ENCODE results near the gene KATNAL1.
"Not testable (repeated sequence)": the region's sequence is repeated elsewhere in the genome, so short reads cannot be mapped to it uniquely, and the experiment has no call there.

The KATNAL1 gene

GRCh38 chr13:30204564-30204963 lies 102.8 kb downstream of the KATNAL1 start:
- DNase-seq, result no peak

GRCh38 chr13:30196025-30196424 lies 111.3 kb downstream of the KATNAL1 start:
- DNase-seq, result no peak

DNA sequence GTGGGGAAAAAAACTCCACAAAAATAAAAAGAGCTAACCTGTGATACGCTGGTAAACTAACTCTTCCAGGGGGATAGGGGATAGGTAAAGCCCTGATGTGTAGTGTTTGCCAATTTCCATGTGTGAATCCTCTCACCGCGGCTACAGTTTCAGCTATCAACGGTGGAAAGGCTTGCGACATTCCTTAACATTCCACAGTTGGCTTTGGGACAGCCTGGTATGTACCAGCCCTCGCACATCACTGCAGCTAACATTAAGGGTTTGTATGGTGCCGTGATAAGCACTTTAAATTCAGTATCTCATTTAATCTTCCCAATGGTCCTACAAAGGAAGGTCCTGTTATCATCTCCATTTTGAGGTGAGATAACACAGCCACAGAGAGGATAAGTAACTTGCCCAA lies 112.4 kb downstream of the KATNAL1 start:
- no peak for DNase-seq

DNA sequence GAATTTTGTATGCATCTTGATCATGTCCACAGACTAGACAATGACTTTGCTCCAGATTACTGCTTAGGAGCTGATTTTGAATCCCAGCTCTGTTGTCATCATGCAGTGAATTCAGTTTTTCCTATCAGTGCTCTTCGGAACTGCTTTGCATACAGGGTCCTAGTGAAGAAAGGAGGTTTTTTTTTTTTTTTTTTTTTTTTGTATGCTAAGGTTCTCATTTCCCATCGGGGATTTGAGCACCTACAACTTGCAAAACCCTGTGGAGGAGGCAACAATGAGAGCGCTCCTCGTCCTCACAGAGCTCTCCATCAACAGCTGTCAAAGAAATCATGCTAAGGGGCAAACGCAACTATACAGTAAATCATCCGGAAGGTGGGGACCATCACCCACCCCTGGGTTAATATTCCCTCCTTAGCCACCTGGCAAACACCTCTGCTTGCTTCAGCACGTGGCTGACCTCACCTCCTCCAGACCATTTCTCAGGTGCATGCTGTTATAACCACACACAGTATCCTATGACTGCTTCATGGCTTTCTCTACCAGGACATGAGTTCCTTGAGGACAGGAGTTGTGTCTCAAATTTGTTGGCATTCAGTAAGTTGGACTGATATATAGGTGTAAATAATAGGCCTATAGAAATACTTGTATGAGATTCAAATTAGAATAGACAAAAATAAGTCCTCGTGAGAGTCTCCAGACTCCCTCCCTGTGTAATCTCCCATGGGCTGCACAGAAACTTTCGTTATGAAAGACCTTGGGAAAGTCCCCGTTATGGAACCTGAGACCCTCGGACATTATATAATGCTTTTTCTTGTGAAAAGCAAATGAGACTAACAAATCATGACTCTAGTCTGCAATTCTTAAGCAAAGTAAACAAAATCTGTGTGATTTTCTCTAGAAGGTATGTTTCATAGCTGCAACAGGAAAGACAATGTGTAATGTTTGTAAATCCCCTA lies 113.8 kb downstream of the KATNAL1 start:
- DNase-seq, result no peak

GRCh38 chr13:30192320-30193093 lies 114.8 kb downstream of the KATNAL1 start:
- no peak for DNase-seq

DNA sequence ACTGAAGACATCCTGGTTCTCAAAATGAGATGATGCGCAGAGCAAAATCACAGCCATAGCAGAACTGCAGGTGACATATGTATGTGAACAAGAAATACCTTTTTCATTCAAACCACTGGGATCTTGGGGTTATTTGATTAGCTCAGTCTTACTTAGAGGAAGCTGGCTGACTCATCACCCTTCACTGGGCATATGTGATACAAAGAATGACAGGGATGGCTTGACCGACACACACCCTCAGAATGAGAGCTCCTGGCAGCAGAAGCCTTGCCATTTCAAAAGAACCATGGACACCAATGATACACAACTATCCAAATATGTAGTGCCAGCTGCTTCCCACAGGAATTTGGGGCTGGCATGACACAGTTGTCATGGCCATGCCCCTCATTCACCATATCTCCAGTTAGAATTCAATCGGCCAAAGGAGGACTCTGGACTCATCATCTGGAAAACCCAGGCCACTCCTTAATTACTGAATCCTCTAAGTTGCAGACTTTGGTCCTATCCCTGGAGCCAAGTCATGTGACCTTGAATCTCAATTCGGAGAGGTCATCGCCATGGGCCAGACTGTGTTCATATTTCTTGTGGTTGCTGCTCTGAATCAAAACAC lies 115.8 kb downstream of the KATNAL1 start:
- DNase-seq, result no peak

DNA sequence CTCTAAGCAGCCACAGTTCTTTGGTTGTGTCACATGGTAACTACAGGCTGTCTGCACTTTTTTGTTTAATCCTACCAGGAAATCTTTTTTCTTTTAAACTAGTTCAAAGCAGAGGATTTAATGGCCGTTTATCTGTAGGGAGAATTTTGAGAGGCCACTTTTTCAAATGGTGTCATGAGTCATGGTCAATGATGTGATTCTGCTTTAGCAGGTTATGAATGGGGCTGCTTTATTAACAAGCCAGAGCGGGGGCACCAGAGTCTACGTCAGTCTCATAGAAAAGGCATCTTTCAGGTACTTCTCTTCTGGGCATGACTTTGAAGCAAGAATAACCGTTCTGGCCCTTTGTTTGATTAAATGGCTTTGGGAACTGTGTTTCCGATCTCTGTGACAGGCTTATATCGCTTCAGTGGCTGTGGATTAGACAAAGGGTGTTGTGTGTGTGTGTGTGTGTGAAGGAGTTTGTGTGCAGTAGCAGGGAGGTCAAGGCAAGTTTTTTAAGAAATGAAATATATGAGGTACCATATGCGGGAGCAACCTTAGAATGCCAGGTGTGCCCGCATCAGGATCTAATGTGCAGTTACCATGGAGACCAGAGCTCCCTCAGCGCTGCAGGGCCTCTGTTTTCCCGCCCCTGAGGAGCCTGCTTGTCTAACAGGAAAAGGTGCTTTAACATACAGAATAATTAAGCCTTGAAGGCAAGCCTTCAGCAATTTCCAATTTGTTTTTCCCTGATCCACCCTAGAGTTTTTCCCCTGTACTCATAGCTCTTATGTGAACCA lies 120.5 kb downstream of the KATNAL1 start:
- DNase-seq, result no peak

DNA sequence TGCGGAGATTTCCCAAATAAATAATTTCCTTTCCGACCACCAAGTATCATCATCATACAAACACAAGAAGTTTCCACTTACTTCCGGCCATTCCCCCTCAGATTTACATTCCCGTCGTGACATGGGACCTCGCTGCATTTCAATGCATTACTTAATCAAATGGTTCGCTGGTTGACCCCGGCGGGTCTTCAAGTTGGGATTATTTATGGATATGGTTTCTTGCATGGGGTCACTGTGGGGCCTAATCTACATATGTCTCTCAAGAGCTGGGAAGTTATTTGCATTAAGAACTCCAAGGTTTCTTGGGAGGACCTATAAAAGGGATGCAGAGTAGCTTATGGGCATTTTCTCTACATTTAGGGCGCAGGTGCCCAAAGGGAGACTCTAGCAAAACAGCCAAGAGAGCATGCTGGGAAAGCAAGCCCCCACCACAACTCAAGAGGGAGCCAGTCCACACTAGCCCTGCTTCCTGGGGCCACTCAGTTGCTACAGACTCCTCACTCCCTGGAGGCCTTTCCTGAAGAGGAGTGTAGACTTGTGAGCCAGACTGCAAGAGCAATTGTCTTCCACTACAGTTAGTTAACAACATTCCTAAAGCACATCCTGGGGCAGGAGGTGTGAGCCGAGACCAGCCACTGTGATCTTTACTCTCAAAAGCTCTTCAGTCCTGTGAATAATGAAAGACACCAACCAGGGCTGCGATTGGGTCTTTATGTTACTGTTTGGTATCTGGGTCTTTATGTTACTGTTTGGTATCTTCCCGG lies 125.3 kb downstream of the KATNAL1 start:
- no peak for DNase-seq

DNA sequence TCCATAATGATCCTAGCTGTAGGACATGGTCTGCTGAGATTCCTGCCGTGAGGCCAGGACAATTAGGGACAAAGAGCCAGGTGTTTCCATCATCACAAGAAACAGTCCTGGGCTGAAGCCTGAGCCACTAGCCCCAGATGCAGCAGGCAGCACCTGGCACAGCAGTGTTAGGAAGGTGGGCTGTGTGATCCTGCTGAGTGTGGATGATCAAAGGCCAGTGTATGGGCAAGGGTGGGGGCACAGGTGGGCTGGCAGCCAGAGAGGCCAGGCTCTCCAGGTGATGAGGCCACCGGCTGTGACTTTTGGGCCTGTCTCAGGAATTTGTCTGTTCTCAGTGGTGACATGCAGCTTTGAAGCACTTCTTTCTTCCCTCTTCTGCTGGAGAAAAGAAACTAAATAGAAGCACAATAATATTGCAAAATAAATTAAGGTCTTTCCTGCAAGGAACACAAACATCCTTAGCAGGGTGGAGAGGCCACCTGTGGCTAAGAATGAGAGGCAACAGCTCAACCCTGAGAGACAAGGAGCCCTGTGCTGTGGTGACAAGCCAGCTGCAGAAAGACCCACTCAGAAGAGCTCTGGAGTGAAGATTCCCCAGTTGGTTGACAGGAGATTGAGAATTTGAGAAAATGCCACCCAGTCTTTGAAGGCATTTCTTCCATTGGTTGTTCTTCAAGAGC lies 127.6 kb downstream of the KATNAL1 start:
- DNase-seq, result no peak

GRCh38 chr13:30178976-30179375 lies 128.4 kb downstream of the KATNAL1 start:
- DNase-seq, result no peak

GRCh38 chr13:30175166-30175565 lies 132.2 kb downstream of the KATNAL1 start:
- DNase-seq, result no peak

DNA sequence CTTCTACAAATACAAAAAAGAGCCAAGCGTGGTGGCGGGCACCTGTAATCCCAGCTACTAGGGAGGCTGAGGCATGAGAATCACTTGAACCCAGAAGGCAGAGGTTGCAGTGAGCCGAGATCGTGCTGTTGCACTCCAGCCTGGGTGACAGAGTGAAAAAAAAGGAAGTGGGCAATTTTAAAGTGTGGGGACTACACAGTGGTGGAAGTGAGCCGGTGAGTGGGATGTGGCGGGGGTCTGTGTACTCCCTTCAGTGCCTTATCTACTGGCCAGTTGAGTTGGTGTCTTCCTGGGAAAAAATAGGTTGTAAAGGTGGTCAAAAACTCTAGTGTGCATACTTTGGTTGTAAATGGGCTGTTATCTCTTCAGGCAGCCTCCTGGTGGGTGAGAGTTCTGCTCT lies 133.1 kb downstream of the KATNAL1 start:
- not testable (repeated sequence) for DNase-seq

DNA sequence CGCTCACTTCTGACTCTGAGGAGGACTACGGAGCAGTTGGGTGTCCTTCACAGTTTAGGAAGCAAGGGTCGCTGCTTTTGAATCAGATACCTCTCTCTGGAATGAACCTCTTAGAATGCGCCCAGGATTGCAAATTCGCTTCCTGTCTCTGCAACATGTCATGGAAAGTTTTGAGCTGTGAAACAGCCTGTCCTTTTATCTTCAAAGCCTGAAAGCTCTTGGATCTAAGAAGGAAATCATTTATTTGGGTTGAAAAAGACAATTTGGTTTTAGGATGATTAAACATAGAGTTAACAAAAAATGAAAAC lies 134.1 kb downstream of the KATNAL1 start:
- DNase-seq, result no peak

- DNase-seq, result no peak
Measured at GRCh38 chr13:30172593-30173302, 134.6 kb downstream of the KATNAL1 start.

DNA sequence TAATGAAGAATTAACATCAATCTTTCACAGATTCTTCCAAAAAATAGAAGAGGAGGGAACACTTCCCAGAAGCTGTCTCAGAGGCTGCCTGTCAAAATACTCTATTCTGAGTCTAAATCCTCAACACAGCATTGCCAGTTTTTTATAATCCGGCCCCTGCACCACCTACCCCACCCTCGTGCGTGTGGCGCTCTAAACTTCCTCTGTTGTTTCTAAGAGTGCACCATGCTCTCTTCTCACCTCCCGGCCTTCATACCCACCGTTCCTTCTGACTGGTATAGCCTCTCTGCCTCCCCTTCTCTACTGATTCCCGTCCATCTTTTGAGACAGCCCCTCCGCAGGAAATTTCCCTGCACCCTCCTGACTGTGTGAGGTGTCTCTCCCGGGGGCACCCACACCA lies 136.8 kb downstream of the KATNAL1 start:
- no peak for DNase-seq

DNA sequence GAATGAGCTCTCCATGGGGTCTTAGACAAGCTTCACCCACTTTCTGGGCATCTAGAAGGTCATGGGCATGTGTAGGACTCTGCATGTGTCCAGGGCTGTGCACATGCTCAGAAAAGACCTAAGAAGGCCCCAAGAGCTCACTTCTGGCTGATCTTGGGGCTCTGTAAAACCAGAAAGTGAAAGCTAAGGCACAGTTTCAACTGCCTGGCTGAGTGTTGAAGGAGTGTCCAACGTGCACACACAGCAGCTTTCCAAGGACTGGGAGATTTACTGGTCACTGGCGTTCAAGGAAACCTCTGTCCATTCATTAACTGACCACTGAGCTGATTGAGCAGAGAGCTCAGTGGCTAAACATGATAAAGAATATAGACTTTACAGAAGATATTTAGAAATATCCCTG lies 137.9 kb downstream of the KATNAL1 start:
- DNase-seq, result no peak

GRCh38 chr13:30165796-30166195 lies 141.6 kb downstream of the KATNAL1 start:
- DNase-seq, result no peak

- DNase-seq, result no peak
Measured at GRCh38 chr13:30165071-30165470, 142.3 kb downstream of the KATNAL1 start.

GRCh38 chr13:30164146-30164545 lies 143.2 kb downstream of the KATNAL1 start:
- no peak for DNase-seq

DNA sequence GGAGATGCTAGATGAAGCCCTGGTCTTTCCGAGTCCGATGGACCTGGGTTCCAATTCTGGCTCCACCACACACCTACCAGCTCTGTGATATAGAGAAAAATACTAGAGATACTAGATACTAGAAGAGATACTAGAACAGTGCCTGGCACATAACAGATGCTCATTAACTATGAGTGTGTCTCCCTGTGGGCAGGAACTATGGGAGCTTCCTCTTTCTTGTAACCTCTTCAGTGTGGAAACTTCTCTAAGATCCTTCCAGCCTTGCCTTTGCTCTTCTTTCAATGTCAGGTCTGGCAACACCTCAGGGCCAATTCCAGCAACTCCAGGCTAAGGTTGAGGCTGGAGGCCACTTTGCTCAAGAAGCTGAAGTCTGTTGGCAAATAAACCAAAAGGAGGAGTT lies 143.9 kb downstream of the KATNAL1 start:
- DNase-seq, result no peak

- no peak for DNase-seq
Measured at GRCh38 chr13:30159446-30159839, 147.9 kb downstream of the KATNAL1 start.

All from central memory CD4-positive, alpha-beta T cell (primary cell).